H1 (cell line): ENCODE results near the gene RCAN2.
A peak's percentile ranks its signal among the peaks of the same experiment; 100 is the strongest.

Source experiments
- JUND ChIP-seq: IDR thresholded peaks from 2 replicates; pipeline ENCODE4 v1.6.1; 2011; ENCODE audit warnings: mild to moderate bottlenecking, improper control_type of control experiment, low read length
- POLR2A ChIP-seq, 2 experiments: IDR thresholded peaks; 1 replicate in 1 of 2; 2 replicates in 1 of 2; pipeline ENCODE4 v1.6.1; 2011; ENCODE audit warnings: low read depth in 2 of 2, low read length in 2 of 2, mild to moderate bottlenecking in 2 of 2; ENCODE audit errors: control extremely low read depth in 1 of 2
- TF ChIP-seq, protein P1 (sequence below), 3 experiments: IDR thresholded peaks; 1 replicate in 2 of 3; 2 replicates in 1 of 3; pipeline versions ENCODE4 v1.5.1 to v1.6.1; 2011; ENCODE audit warnings: low read length in 3 of 3, mild to moderate bottlenecking in 3 of 3, inconsistent platforms in 2 of 3, low read depth in 1 of 3, moderate library complexity in 1 of 3; ENCODE audit not compliant: insufficient read depth in 1 of 3; ENCODE audit errors: control extremely low read depth in 1 of 3

DNA sequence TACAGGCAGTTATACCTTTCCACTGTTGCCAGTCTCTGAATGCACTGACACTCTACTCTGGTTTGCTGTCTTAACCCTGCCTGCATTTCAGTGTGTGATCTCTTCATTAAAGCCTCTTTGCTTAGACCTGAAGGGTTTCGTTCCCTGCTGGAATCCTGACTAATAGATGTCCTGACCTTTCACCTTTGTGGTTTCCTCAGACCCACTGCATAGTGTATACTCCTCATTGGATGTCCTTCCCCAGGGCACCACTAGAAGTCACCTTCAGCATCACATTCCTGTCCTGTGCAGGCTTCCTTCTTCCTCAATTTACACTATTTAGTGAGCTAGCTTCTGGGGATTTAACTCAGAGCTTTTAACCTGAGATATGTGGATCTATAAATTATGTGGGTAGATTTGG is 120.6 kb downstream of the RCAN2 start:
- TF ChIP-seq, protein P1, sequence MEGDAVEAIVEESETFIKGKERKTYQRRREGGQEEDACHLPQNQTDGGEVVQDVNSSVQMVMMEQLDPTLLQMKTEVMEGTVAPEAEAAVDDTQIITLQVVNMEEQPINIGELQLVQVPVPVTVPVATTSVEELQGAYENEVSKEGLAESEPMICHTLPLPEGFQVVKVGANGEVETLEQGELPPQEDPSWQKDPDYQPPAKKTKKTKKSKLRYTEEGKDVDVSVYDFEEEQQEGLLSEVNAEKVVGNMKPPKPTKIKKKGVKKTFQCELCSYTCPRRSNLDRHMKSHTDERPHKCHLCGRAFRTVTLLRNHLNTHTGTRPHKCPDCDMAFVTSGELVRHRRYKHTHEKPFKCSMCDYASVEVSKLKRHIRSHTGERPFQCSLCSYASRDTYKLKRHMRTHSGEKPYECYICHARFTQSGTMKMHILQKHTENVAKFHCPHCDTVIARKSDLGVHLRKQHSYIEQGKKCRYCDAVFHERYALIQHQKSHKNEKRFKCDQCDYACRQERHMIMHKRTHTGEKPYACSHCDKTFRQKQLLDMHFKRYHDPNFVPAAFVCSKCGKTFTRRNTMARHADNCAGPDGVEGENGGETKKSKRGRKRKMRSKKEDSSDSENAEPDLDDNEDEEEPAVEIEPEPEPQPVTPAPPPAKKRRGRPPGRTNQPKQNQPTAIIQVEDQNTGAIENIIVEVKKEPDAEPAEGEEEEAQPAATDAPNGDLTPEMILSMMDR (IDR thresholded peaks at IDR 0.05; ENCODE audit: control extremely low read depth in 1 of 3, insufficient read depth in 1 of 3, low read depth in 1 of 3, low read length in 3 of 3), result peak in 1 of 3 experiments; percentile 10; a peak in 1 of 4 replicates
- TF ChIP-seq JUND, result no peak
- no peak for TF ChIP-seq POLR2A (IDR thresholded peaks at IDR 0.05; ENCODE audit: control extremely low read depth in 1 of 2, low read depth in 2 of 2, low read length in 2 of 2)
